HG03520 (cell line): Measurements from ENCODE around the gene EDN3.

Experiments
- ATAC-seq: cut with Tn5 transposase; IDR thresholded peaks from one replicate; pipeline ENCODE4 v1.9.1; 2021; ENCODE audit warnings: mild to moderate bottlenecking, moderate library complexity; ENCODE audit not compliant: unreplicated experiment

The EDN3 gene

GRCh38 chr20:59307270-59307669 lies 6.9 kb downstream of the EDN3 start:
- no peak for ATAC-seq

- no peak for ATAC-seq
Measured at GRCh38 chr20:59308493-59309201, 8.2 kb downstream of the EDN3 start.

GRCh38 chr20:59309218-59309617 lies 8.8 kb downstream of the EDN3 start:
- ATAC-seq: no peak

- no peak for ATAC-seq
Measured at GRCh38 chr20:59314997-59315396, 14.6 kb downstream of the EDN3 start.

- ATAC-seq: no peak
Measured at GRCh38 chr20:59316911-59317731, 16.7 kb downstream of the EDN3 start.

- ATAC-seq: no peak
Measured at GRCh38 chr20:59318201-59318790, 17.9 kb downstream of the EDN3 start.

- ATAC-seq: no peak
Measured at GRCh38 chr20:59318803-59319202, 18.4 kb downstream of the EDN3 start.

GRCh38 chr20:59320426-59320825 lies 20.0 kb downstream of the EDN3 start:
- ATAC-seq: no peak

- ATAC-seq: no peak
Measured at GRCh38 chr20:59320854-59321647, 20.6 kb downstream of the EDN3 start.

- ATAC-seq: no peak
Measured at GRCh38 chr20:59322081-59322480, 21.7 kb downstream of the EDN3 start.

- ATAC-seq: no peak
Measured at GRCh38 chr20:59322585-59323454, 22.4 kb downstream of the EDN3 start.

GRCh38 chr20:59323731-59324130 lies 23.3 kb downstream of the EDN3 start:
- no peak for ATAC-seq

- ATAC-seq: no peak
Measured at GRCh38 chr20:59324521-59325141, 24.2 kb downstream of the EDN3 start.

GRCh38 chr20:59325142-59325523 lies 24.7 kb downstream of the EDN3 start:
- ATAC-seq: no peak

GRCh38 chr20:59326188-59326587 lies 25.8 kb downstream of the EDN3 start:
- ATAC-seq: no peak

- ATAC-seq: no peak
Measured at GRCh38 chr20:59328071-59328470, 27.7 kb downstream of the EDN3 start.

GRCh38 chr20:59331721-59332329 lies 31.4 kb downstream of the EDN3 start:
- ATAC-seq: no peak

- no peak for ATAC-seq
Measured at GRCh38 chr20:59333260-59333845, 32.9 kb downstream of the EDN3 start.

- ATAC-seq: no peak
Measured at GRCh38 chr20:59333951-59334350, 33.5 kb downstream of the EDN3 start.
